ENCODE results near the gene LRP2. TPM values are rescaled to one million over a fixed set of nuclear protein-coding genes. Genes with fewer than 3 reads are reported as not detected.

LRP2 gene
- total RNA-seq, 1 donor from 2014 or later = 29.4 TPM

- Mint-ChIP-seq H3K36me3 (ENCODE audit: low read depth) (no peaks in the 10 kb centered on the region), H3K27me3 (ENCODE audit: low read depth) (no peaks in the 10 kb centered on the region), H3K9me3 (no peaks in the 10 kb centered on the region), H3K27ac (ENCODE audit: unreplicated experiment) (peak overlapping the region; percentile 64), H3K4me1 (peaks cover 42% of the 10 kb centered on the region), H3K4me3 (peak overlapping the region; percentile 21)
- no peak for DNase-seq (ENCODE audit: low read depth, low spot score)
- TF ChIP-seq CTCF (conservative IDR thresholded peaks at IDR 0.05) = no peak
Measured at GRCh38 chr2:169345486-169346437, 16.6 kb downstream of the LRP2 start.

- H3K4me1 Mint-ChIP-seq = peaks cover 47% of the 10 kb centered on the region
- no peak for TF ChIP-seq CTCF (conservative IDR thresholded peaks at IDR 0.05)
- peak overlapping the region; percentile 21 for H3K4me3 Mint-ChIP-seq
- H3K36me3 Mint-ChIP-seq (ENCODE audit: low read depth) = no peaks in the 10 kb centered on the region
- peak overlapping the region; percentile 21 for H3K27ac Mint-ChIP-seq (ENCODE audit: unreplicated experiment)
- DNase-seq (ENCODE audit: low read depth, low spot score) = no peak
- H3K27me3 Mint-ChIP-seq (ENCODE audit: low read depth) = no peaks in the 10 kb centered on the region
- no peaks in the 10 kb centered on the region for H3K9me3 Mint-ChIP-seq
Measured at GRCh38 chr2:169344736-169345485, 17.4 kb downstream of the LRP2 start.

GRCh38 chr2:169343202-169343601, 19.1 kb downstream of the LRP2 start:
- Mint-ChIP-seq H3K4me1 (peaks cover 52% of the 10 kb centered on the region), H3K27ac (ENCODE audit: unreplicated experiment) (no peak overlapping the region), H3K36me3 (ENCODE audit: low read depth) (no peaks in the 10 kb centered on the region), H3K9me3 (no peaks in the 10 kb centered on the region), H3K27me3 (ENCODE audit: low read depth) (no peaks in the 10 kb centered on the region), H3K4me3 (no peak overlapping the region)
- no peak for DNase-seq (ENCODE audit: low read depth, low spot score)
- no peak for TF ChIP-seq CTCF (conservative IDR thresholded peaks at IDR 0.05)

GRCh38 chr2:169339657-169340056, 22.7 kb downstream of the LRP2 start:
- no peak for TF ChIP-seq CTCF (conservative IDR thresholded peaks at IDR 0.05)
- H3K36me3 Mint-ChIP-seq (ENCODE audit: low read depth) = no peaks in the 10 kb centered on the region
- no peak for DNase-seq (ENCODE audit: low read depth, low spot score)
- H3K4me3 Mint-ChIP-seq = no peak overlapping the region
- H3K9me3 Mint-ChIP-seq = no peaks in the 10 kb centered on the region
- H3K27me3 Mint-ChIP-seq (ENCODE audit: low read depth) = no peaks in the 10 kb centered on the region
- H3K4me1 Mint-ChIP-seq = peaks cover 47% of the 10 kb centered on the region
- no peak overlapping the region for H3K27ac Mint-ChIP-seq (ENCODE audit: unreplicated experiment)

- no peak for TF ChIP-seq CTCF (conservative IDR thresholded peaks at IDR 0.05)
- Mint-ChIP-seq H3K9me3 (no peaks in the 10 kb centered on the region), H3K27ac (ENCODE audit: unreplicated experiment) (no peak overlapping the region), H3K27me3 (ENCODE audit: low read depth) (no peaks in the 10 kb centered on the region), H3K36me3 (ENCODE audit: low read depth) (no peaks in the 10 kb centered on the region), H3K4me1 (peaks cover 35% of the 10 kb centered on the region), H3K4me3 (no peak overlapping the region)
- no peak for DNase-seq (ENCODE audit: low read depth, low spot score)
Measured at GRCh38 chr2:169336695-169337094, 25.6 kb downstream of the LRP2 start.
